Transverse colon (tissue), 4 donors: ENCODE measurements around the gene SH3BGR. TPM values are rescaled to one million over a fixed set of nuclear protein-coding genes. Genes with fewer than 3 reads are reported as not detected.
A peak's percentile ranks its signal among the peaks of the same experiment; 100 is the strongest.

Source experiments
- DNase-seq: peaks from one replicate; pipeline ENCODE4 v3.0.0-alpha.2; 2019
- H3K27ac ChIP-seq, 4 donors: fragments of 200-600 bp; sonication (generic); 2 replicates each; pipeline ENCODE4 v1.5.1; 2016 to 2018; ENCODE audit warnings: inconsistent platforms in 4 of 4
- H3K27me3 ChIP-seq: fragments of 200-600 bp; sonication (generic); 2 replicates; pipeline ENCODE4 v1.5.1; 2017; ENCODE audit warnings: inconsistent platforms
- H3K36me3 ChIP-seq, 4 donors: fragments of 200-600 bp; sonication (generic); 2 replicates each; pipeline ENCODE4 v1.5.1; 2017 to 2019; ENCODE audit warnings: inconsistent platforms in 4 of 4
- H3K4me1 ChIP-seq, 4 donors: fragments of 200-600 bp; sonication (generic); 2 replicates each; pipeline ENCODE4 v1.5.1; 2017 to 2020; ENCODE audit warnings: inconsistent platforms in 4 of 4
- H3K4me3 ChIP-seq, 4 donors: fragments of 200-600 bp; sonication (generic); 1 replicate in 1 of 4; 2 replicates in 3 of 4; pipeline versions ENCODE4 v1.5.1 to v1.6.1; 2017 to 2019; ENCODE audit warnings: inconsistent platforms in 4 of 4
- H3K9me3 ChIP-seq, 2 donors: fragments of 200-600 bp; sonication (generic); 2 replicates each; pipeline ENCODE4 v1.5.1; 2017 to 2019; ENCODE audit warnings: inconsistent platforms in 2 of 2
- EP300 ChIP-seq: sonication (generic); formaldehyde crosslinking; IDR thresholded peaks from one replicate; pipeline ENCODE4 v1.6.1; 2017; ENCODE audit warnings: antibody characterized with exemption, low read depth
- POLR2A ChIP-seq: fragments of 450-650 bp; IDR thresholded peaks from one replicate; pipeline ENCODE4 v1.6.1; 2016; ENCODE audit warnings: antibody characterized with exemption, mild to moderate bottlenecking, moderate library complexity
- POLR2AphosphoS5 ChIP-seq, 3 donors: sonication (generic); formaldehyde crosslinking; IDR thresholded peaks; one replicate each; pipeline ENCODE4 v1.6.1; 2016; ENCODE audit warnings: antibody characterized with exemption in 3 of 3
- WGBS, 2 donors: methylation state at CpG; one replicate each; pipeline ENCODE4 v1.1.5; 2018; ENCODE audit warnings: low coverage in 1 of 2; 5-methylcytosine and 5-hydroxymethylcytosine counted together
- in situ Hi-C, 4 donors: fragments of 200-750 bp; cut with MboI; loops; one replicate each; pipeline versions ENCODE4 v1.15.0 to v1.15.1; 2017; ENCODE audit warnings: low sequenced_read_pairs in 3 of 4, low pct_ligation_motif_present in 1 of 4, low pct_unique_long_range_greater_than_20kb in 1 of 4
- intact Hi-C: fragments of 100-400 bp; cut with DNase I; formaldehyde crosslinking; loops from one replicate; pipeline ENCODE4 v1.15.1; 2023; ENCODE audit warnings: low total_unique reads
- total RNA-seq, 4 donors: library from RNA; depleted of rRNA; stranded (reverse); fragments of >200 nt; gene quantifications; one replicate each; pipeline ENCODE4 v1.1.0, GENCODE V29; 2016
- TF ChIP-seq, protein P1 (sequence below), 5 experiments: fragments of 200-600 bp in 3 of 5; fragments of 450-650 bp in 2 of 5; sonication (generic) in 3 of 5; IDR thresholded peaks; 1 replicate in 2 of 5; 2 replicates in 3 of 5; pipeline ENCODE4 v1.5.1; 2016 to 2017; ENCODE audit warnings: antibody characterized with exemption in 5 of 5, inconsistent platforms in 3 of 5, mild to moderate bottlenecking in 2 of 5, moderate library complexity in 1 of 5

The SH3BGR gene
- total RNA-seq, 4 donors from 2014 or later: 3.7 to 15.7 (median 7.9) TPM

DNA sequence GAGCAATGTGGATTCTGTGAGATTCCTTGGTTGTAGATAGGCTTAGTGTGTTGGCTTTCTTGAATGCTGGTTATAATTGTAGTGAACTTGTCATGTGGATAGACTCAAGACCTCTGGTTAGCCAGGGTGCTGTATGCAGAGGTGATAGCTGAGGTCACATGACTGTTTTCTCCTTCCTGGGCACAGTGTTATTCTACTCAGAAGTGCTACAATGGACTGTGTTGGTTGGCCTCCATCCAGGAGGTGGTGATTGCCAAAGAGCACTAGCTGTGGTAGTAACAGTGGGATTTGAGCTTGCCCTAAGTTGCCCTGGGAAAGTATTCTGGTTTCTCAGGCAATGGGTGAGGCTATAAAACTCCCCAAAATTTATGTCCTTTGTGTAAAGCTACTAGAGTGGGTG lies 71.6 kb downstream of the SH3BGR start:
- H3K36me3 ChIP-seq: no peaks in the 10 kb centered on the region
- peaks cover 10 to 17% (median 12%) of the 10 kb centered on the region in 4 donors for H3K4me1 ChIP-seq
- TF ChIP-seq EP300 (no peak), POLR2A (no peak), POLR2AphosphoS5 (IDR thresholded peaks at IDR 0.05) (no peak)
- TF ChIP-seq, protein P1, sequence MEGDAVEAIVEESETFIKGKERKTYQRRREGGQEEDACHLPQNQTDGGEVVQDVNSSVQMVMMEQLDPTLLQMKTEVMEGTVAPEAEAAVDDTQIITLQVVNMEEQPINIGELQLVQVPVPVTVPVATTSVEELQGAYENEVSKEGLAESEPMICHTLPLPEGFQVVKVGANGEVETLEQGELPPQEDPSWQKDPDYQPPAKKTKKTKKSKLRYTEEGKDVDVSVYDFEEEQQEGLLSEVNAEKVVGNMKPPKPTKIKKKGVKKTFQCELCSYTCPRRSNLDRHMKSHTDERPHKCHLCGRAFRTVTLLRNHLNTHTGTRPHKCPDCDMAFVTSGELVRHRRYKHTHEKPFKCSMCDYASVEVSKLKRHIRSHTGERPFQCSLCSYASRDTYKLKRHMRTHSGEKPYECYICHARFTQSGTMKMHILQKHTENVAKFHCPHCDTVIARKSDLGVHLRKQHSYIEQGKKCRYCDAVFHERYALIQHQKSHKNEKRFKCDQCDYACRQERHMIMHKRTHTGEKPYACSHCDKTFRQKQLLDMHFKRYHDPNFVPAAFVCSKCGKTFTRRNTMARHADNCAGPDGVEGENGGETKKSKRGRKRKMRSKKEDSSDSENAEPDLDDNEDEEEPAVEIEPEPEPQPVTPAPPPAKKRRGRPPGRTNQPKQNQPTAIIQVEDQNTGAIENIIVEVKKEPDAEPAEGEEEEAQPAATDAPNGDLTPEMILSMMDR (IDR thresholded peaks at IDR 0.05): no peak
- intact Hi-C loops (no loop called here), in situ Hi-C loops (loop anchor here in 1 of 4 donors (10.0 kb wide), 1 partner anchor 201 kb away; no protein-coding TSS in a partner anchor)
- H3K9me3 ChIP-seq: no peaks in the 10 kb centered on the region
- no peaks in the 10 kb centered on the region for H3K27me3 ChIP-seq
- peak; percentile 65 for DNase-seq
- H3K4me3 ChIP-seq: no peak overlapping the region
- no peak overlapping the region for H3K27ac ChIP-seq

DNA sequence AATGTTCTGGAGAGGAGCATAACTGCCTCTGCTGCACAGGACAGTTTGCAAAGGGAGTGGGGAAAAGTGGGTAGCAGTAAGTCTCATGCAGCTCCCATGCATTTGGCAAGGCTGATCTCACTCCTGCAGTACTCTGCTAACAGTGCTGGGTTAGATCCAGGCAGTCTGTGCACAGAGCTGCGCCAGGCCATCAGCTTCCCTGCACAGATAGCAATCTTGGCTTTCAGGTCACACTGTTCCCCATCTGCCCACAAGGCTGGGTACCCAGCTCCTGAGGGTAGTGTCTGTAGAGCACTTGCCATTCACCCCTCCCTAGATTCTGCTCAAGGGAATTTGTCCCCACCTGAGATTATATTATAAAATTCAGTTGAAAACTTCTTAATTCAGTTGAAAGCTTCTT lies 72.1 kb downstream of the SH3BGR start:
- Histone ChIP-seq H3K9me3 (no peaks in the 10 kb centered on the region), H3K36me3 (no peaks in the 10 kb centered on the region), H3K27ac (no peak overlapping the region), H3K4me3 (no peak overlapping the region), H3K27me3 (no peaks in the 10 kb centered on the region), H3K4me1 (peaks cover 6 to 19% (median 14%) of the 10 kb centered on the region in 4 donors)
- in situ Hi-C loops: loop anchor here in 1 of 4 donors (10.0 kb wide), 1 partner anchor 201 kb away; no protein-coding TSS in a partner anchor
- TF ChIP-seq POLR2AphosphoS5 (IDR thresholded peaks at IDR 0.05): no peak
- TF ChIP-seq EP300: no peak
- TF ChIP-seq, protein P1 (IDR thresholded peaks at IDR 0.05): no peak
- no peak for TF ChIP-seq POLR2A
- DNase-seq: no peak
- intact Hi-C loops: no loop called here
- WGBS, 2 donors: 77 to 86% methylated on average over 1 of the region's 1 CpG

DNA sequence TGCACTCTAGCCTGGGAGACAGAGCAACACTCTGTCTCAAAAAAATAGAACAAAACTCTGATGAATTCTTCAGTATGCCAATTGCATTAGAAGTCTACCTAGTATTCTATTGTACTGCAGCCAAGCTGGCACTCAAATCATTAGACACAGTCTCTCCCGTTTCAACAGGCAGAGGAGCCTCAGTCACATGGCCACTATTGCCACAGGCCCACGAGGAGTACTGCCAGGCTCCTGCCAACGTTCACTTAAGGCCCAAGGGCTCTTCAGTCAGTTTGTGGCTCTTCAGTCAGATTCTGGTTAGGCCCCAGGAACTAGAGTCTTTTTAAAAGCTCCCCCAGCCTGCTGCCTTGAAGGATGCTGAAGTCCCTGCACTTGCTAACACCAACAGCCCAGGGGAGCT lies 73.4 kb downstream of the SH3BGR start:
- WGBS, 2 donors: 50 to 70% methylated on average over 2 to 3 of the region's 3 CpGs
- in situ Hi-C loops (loop anchor here in 1 of 4 donors (10.0 kb wide), 1 partner anchor 200 kb away; no protein-coding TSS in a partner anchor), intact Hi-C loops (no loop called here)
- no peak overlapping the region for H3K4me3 ChIP-seq
- no peaks in the 10 kb centered on the region for H3K36me3 ChIP-seq
- no peak for TF ChIP-seq EP300
- TF ChIP-seq, protein P1 (IDR thresholded peaks at IDR 0.05): no peak
- TF ChIP-seq POLR2AphosphoS5 (IDR thresholded peaks at IDR 0.05): no peak
- TF ChIP-seq POLR2A: no peak
- no peak overlapping the region for H3K27ac ChIP-seq
- peaks cover 6 to 20% (median 14%) of the 10 kb centered on the region in 4 donors for H3K4me1 ChIP-seq
- H3K9me3 ChIP-seq: no peaks in the 10 kb centered on the region
- DNase-seq: no peak
- no peaks in the 10 kb centered on the region for H3K27me3 ChIP-seq

DNA sequence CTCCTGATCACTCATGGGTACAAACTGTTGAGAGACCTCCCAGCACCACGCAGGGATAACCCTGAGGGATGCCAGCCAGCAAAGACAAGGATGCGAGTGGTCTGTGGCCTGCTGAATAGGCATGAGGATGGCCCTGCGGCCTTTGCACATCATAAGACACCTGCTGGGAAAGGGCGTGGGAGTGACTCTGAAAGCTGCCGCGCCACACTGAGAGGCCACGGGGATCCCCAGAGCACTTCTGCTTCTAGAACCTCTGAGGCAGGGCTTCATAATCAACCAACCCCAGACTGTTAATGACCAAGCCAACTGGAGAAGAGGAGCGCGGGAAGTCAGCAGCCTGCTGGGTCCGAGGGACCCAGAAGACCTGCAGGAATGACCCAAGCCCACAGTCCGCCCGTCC lies 73.8 kb downstream of the SH3BGR start:
- in situ Hi-C loops: loop anchor here in 1 of 4 donors (10.0 kb wide), 1 partner anchor 199 kb away; no protein-coding TSS in a partner anchor
- no peaks in the 10 kb centered on the region for H3K9me3 ChIP-seq
- no peak for DNase-seq
- H3K27me3 ChIP-seq: no peaks in the 10 kb centered on the region
- no peak overlapping the region for H3K4me3 ChIP-seq
- 96% methylated on average over 12 of the region's 12 CpGs; no CpG with 5 or more reads in 1 of the 2 donors for WGBS, 2 donors
- H3K4me1 ChIP-seq: peaks cover 6 to 20% (median 14%) of the 10 kb centered on the region in 4 donors
- no peak overlapping the region for H3K27ac ChIP-seq
- H3K36me3 ChIP-seq: no peaks in the 10 kb centered on the region
- intact Hi-C loops: no loop called here
- no peak for TF ChIP-seq POLR2AphosphoS5 (IDR thresholded peaks at IDR 0.05)
- no peak for TF ChIP-seq EP300
- no peak for TF ChIP-seq POLR2A
- TF ChIP-seq, protein P1 (IDR thresholded peaks at IDR 0.05): no peak
